Measurements from ENCODE around the gene RRP15. TPM values are rescaled to one million over a fixed set of nuclear protein-coding genes. Genes with fewer than 3 reads are reported as not detected.

The RRP15 gene
- total and polyA plus RNA-seq, 2 donors: 3.9 to 12.4 TPM

DNA sequence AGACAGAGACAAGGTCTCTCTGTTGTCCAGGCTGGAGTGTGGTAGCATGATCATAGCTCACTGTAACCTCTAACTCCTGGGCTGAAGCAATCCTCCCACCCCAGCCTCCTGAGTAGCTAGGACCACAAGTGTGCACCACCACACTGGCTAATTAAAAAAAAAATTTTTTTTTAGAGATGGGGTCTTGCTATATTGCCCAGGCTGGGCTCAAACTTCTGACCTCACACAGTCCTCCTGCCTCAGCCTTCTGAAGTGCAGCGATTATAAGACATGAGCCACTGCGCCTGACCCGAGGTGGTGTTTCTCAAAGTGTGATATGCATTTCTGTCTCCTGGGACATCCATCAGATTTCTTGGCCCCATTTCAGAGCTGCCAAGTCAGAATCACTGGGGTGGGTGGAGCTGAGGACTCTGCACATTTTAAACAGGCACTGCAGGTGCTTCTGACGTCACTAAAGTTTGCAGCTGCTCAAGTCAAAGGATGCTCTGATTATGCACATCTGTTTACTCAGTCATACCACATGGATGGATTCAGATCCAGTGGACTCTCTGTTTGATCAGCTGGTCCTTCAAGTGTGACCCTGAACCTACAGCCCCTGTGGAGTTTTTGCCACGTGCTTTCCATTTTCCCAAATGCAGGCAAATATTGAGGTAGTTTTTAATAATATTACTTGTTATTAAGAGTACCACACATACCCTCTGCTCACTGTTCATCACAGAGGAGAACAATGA, 81.4 kb downstream of the RRP15 start:
- WGBS: 89% methylated on average over 5 of the region's 5 CpGs
- Histone ChIP-seq H3K27ac (ENCODE audit: low read depth in 1 of 2, low read length in 1 of 2) (no peak overlapping the region), H3K9me3 (ENCODE audit: control insufficient read depth in 2 of 2, insufficient read depth in 1 of 2, low read length in 1 of 2) (no peaks in the 10 kb centered on the region), H3K36me3 (ENCODE audit: control insufficient read depth in 2 of 2, insufficient read depth in 2 of 2, low read length in 1 of 2) (no peaks in the 10 kb centered on the region), H3K4me3 (ENCODE audit: low read length in 2 of 2) (no peak overlapping the region), H3K4me1 (ENCODE audit: control insufficient read depth in 2 of 2, insufficient read depth in 2 of 2, low read length in 2 of 2) (no peaks in the 10 kb centered on the region), H3K27me3 (ENCODE audit: control insufficient read depth in 2 of 2, insufficient read depth in 1 of 2, low read length in 1 of 2) (no peaks in the 10 kb centered on the region)
- DNase-seq (ENCODE audit: low read depth in 6 of 9, low spot score in 9 of 9): no peak

DNA sequence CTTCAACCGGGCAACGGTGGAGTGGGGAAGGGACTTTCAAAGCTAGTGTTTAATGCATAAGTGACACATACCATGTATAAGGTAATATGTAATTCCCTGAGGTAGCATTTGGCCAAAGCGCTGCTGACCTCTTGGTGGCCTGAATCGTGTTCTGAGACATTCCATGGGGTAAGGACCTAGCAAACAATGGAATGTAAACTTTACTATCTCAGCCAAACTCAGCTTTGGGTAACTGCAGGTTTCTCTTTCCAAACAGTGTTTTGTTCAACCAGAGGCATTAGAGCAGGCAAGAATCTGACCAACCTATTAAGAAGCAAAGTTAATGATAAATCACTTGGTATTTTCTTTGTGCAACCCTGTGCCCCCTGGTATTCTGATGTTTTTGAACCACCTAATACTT, 82.0 kb downstream of the RRP15 start:
- H3K27ac ChIP-seq (ENCODE audit: low read depth in 1 of 2, low read length in 1 of 2): no peak overlapping the region
- DNase-seq (ENCODE audit: low read depth in 6 of 9, low spot score in 9 of 9): no peak
- H3K4me1 ChIP-seq (ENCODE audit: control insufficient read depth in 2 of 2, insufficient read depth in 2 of 2, low read length in 2 of 2): no peaks in the 10 kb centered on the region
- H3K36me3 ChIP-seq (ENCODE audit: control insufficient read depth in 2 of 2, insufficient read depth in 2 of 2, low read length in 1 of 2): no peaks in the 10 kb centered on the region
- no peaks in the 10 kb centered on the region for H3K27me3 ChIP-seq (ENCODE audit: control insufficient read depth in 2 of 2, insufficient read depth in 1 of 2, low read length in 1 of 2)
- H3K9me3 ChIP-seq (ENCODE audit: control insufficient read depth in 2 of 2, insufficient read depth in 1 of 2, low read length in 1 of 2): no peaks in the 10 kb centered on the region
- H3K4me3 ChIP-seq (ENCODE audit: low read length in 2 of 2): no peak overlapping the region
- WGBS: 85% methylated on average over 4 of the region's 4 CpGs

DNA sequence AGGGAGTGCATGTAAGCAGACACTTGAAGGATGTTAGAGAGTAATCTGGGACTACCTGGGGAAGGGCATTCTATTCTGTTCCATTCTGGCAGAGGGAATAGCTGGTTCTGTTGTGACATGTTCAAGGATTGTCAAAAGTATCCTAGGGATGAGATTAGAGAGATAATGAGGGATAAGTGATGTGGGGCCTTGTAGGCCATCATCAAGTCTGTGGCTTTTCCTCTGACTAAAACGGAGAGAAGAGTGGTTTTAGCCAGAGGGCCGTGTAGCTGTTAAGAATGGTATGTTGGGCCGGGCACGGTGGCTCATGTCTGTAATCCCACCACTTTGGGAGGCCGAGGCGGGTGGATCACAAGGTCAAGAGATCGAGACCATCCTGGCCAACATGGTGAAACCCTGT, 83.6 kb downstream of the RRP15 start:
- Histone ChIP-seq H3K27ac (ENCODE audit: low read depth in 1 of 2, low read length in 1 of 2) (no peak overlapping the region), H3K27me3 (ENCODE audit: control insufficient read depth in 2 of 2, insufficient read depth in 1 of 2, low read length in 1 of 2) (no peaks in the 10 kb centered on the region), H3K4me3 (ENCODE audit: low read length in 2 of 2) (no peak overlapping the region), H3K9me3 (ENCODE audit: control insufficient read depth in 2 of 2, insufficient read depth in 1 of 2, low read length in 1 of 2) (no peaks in the 10 kb centered on the region), H3K4me1 (ENCODE audit: control insufficient read depth in 2 of 2, insufficient read depth in 2 of 2, low read length in 2 of 2) (no peaks in the 10 kb centered on the region), H3K36me3 (ENCODE audit: control insufficient read depth in 2 of 2, insufficient read depth in 2 of 2, low read length in 1 of 2) (no peaks in the 10 kb centered on the region)
- WGBS: 96% methylated on average over 7 of the region's 7 CpGs
- DNase-seq (ENCODE audit: low read depth in 6 of 9, low spot score in 9 of 9): no peak

DNA sequence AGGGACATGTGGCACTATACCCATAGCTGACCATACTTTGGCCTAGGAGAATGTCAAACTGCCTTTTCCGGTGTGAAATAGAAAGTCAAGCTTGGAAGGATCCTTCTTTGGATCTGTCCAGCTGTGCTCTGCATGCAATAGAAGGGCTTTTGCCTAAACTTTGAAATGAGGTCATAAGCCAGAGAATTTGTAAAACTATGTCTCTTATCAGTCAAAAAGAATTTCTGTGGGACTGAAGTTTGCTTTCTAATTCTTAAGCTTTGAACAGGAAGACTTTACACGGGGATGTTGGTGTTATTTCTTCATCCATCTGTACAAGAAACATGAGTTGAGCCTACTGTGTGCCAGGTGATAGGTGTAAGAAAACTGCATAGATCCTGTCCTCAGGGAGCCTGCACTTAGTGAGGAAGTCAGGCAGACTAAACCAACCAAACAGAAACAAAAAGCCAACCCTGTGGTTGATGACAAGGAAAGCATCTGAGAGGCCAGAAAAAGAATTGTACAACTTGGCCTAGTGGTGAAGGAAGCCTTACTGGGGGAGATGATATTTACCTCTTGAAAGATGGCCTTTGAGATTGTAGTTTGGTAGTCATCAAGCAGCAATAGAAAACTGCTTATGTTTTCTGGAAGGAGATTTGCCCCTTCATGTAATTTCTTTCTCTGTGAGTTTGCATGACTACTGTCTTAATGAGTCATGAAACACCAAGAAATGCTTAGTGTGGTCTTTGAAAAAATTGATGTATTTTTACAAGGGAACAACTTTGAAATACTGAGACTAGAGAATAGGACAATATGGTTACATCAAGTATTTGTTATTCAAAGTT, 84.8 kb downstream of the RRP15 start:
- DNase-seq (ENCODE audit: low read depth in 6 of 9, low spot score in 9 of 9): no peak
- Histone ChIP-seq H3K9me3 (ENCODE audit: control insufficient read depth in 2 of 2, insufficient read depth in 1 of 2, low read length in 1 of 2) (no peaks in the 10 kb centered on the region), H3K27me3 (ENCODE audit: control insufficient read depth in 2 of 2, insufficient read depth in 1 of 2, low read length in 1 of 2) (no peaks in the 10 kb centered on the region), H3K4me3 (ENCODE audit: low read length in 2 of 2) (no peak overlapping the region), H3K4me1 (ENCODE audit: control insufficient read depth in 2 of 2, insufficient read depth in 2 of 2, low read length in 2 of 2) (no peaks in the 10 kb centered on the region), H3K27ac (ENCODE audit: low read depth in 1 of 2, low read length in 1 of 2) (no peak overlapping the region), H3K36me3 (ENCODE audit: control insufficient read depth in 2 of 2, insufficient read depth in 2 of 2, low read length in 1 of 2) (no peaks in the 10 kb centered on the region)
- WGBS: 93% methylated on average over 2 of the region's 2 CpGs

DNA sequence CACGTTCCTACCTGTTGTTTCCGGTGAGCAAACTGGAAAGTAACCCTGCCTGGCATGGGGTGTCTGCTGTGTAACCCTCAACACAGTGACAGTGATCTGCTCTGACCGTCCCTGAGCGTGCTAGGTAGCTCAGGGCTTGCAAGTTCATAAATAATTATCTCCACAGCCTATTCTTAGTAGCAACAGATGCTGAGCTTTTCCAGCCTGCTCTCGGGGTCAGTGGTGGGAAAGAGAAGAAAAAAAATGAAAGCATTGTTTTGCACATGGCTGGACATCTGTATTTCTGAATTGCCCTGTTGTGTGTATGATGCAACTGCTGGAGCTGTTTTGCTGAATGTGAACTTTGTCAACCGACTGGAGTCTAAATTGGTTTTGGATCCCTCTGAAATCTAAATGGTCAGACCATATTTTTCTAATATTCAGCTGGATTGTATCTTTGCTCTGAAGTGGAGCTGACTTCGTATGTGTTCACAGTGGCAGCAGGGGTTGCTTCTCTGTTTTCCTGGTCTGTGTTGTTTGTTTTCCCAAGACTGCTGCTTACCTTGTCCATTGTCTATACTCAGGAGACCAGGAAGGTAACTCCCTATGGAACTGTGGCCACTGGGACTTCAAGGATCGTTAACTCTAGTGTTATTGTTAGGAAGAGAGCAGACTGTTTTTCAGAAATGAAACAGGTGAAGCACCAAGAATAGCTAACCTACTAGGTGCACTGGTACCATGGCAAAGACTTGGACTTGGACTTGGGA, 87.0 kb downstream of the RRP15 start:
- no peak for DNase-seq (ENCODE audit: low read depth in 6 of 9, low spot score in 9 of 9)
- no peaks in the 10 kb centered on the region for H3K4me1 ChIP-seq (ENCODE audit: control insufficient read depth in 2 of 2, insufficient read depth in 2 of 2, low read length in 2 of 2)

DNA sequence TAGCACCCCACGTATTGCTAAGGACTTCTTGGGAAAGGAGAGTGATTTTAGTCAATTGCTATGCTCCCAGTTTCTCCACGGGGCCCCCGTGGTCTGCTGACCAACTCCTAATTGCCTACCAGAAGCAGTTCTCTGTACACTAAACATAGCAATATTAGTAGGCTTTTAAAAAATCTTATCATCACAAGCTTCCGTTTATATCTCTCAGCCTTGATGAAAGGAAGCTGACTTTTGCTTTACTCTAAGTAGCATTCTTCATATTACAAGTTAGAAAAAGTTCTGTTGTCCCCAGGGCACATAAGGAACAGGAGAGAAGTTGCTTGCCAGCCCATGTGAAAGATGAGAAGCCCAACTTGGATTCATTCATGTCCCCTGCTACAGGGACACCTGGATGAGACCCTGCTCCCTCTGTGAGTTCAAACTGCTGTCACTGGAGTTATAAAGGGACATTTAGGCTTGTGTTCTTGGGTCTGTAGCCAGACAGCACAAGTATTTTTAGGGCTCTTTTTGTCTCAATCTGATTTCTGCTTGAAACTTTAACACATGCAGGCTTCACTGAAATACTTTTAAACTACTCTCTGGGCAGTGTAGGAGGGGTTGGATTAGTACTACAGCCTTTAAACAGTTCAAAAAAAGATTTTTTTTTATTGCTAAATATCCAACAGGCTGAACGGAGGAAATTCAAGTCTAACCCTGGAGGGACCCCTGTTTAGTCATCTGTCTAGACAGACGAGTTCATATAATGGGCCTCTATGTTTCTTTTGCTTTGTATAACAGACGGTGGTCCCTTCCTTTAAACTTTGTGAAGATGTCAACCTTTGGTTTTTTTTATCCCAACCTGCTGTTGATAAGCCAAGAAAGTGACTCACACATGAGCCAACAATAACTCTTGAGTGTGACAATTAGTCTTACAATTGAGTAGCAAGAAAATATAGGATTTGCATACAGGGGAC, 89.6 kb downstream of the RRP15 start:
- H3K27me3 ChIP-seq (ENCODE audit: control insufficient read depth in 2 of 2, insufficient read depth in 1 of 2, low read length in 1 of 2): no peaks in the 10 kb centered on the region
- H3K4me3 ChIP-seq (ENCODE audit: low read length in 2 of 2): no peak overlapping the region
- no peak overlapping the region for H3K27ac ChIP-seq (ENCODE audit: low read depth in 1 of 2, low read length in 1 of 2)
- no peaks in the 10 kb centered on the region for H3K36me3 ChIP-seq (ENCODE audit: control insufficient read depth in 2 of 2, insufficient read depth in 2 of 2, low read length in 1 of 2)
- no peaks in the 10 kb centered on the region for H3K9me3 ChIP-seq (ENCODE audit: control insufficient read depth in 2 of 2, insufficient read depth in 1 of 2, low read length in 1 of 2)
- no peak for DNase-seq (ENCODE audit: low read depth in 6 of 9, low spot score in 9 of 9)
- no peaks in the 10 kb centered on the region for H3K4me1 ChIP-seq (ENCODE audit: control insufficient read depth in 2 of 2, insufficient read depth in 2 of 2, low read length in 2 of 2)
- WGBS: 75% methylated on average over 7 of the region's 7 CpGs

More for the DNA sequence above, 87.0 kb downstream of the RRP15 start:
- H3K4me3 ChIP-seq (ENCODE audit: low read length in 2 of 2): no peak overlapping the region
- no peaks in the 10 kb centered on the region for H3K36me3 ChIP-seq (ENCODE audit: control insufficient read depth in 2 of 2, insufficient read depth in 2 of 2, low read length in 1 of 2)
- no peak overlapping the region for H3K27ac ChIP-seq (ENCODE audit: low read depth in 1 of 2, low read length in 1 of 2)
- no peaks in the 10 kb centered on the region for H3K27me3 ChIP-seq (ENCODE audit: control insufficient read depth in 2 of 2, insufficient read depth in 1 of 2, low read length in 1 of 2)
- WGBS: 94% methylated on average over 8 of the region's 8 CpGs
- H3K9me3 ChIP-seq (ENCODE audit: control insufficient read depth in 2 of 2, insufficient read depth in 1 of 2, low read length in 1 of 2): no peaks in the 10 kb centered on the region

DNA sequence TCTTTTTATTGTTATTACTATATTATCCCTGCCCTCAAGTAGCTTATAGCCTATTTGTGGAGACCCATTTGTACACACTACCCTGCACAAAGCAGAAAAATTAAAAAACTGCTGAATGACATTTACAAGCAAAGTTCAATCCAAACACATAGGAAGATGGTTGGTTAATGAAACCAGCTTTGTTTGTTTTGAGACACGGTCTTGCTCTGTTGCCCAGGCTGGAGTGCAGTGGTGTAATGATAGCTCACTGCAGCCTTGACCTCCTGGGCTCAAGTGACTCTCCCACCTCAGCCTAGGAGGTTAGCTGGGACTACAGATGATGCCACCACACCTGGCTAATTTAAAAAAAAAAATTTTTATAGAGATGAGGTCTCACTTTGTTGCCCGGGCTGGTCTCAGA, 91.6 kb downstream of the RRP15 start:
- H3K4me1 ChIP-seq (ENCODE audit: control insufficient read depth in 2 of 2, insufficient read depth in 2 of 2, low read length in 2 of 2): no peaks in the 10 kb centered on the region
- H3K9me3 ChIP-seq (ENCODE audit: control insufficient read depth in 2 of 2, insufficient read depth in 1 of 2, low read length in 1 of 2): no peaks in the 10 kb centered on the region
- no peaks in the 10 kb centered on the region for H3K27me3 ChIP-seq (ENCODE audit: control insufficient read depth in 2 of 2, insufficient read depth in 1 of 2, low read length in 1 of 2)
- no peak overlapping the region for H3K4me3 ChIP-seq (ENCODE audit: low read length in 2 of 2)
- no peak for DNase-seq (ENCODE audit: low read depth in 6 of 9, low spot score in 9 of 9)
- no peaks in the 10 kb centered on the region for H3K36me3 ChIP-seq (ENCODE audit: control insufficient read depth in 2 of 2, insufficient read depth in 2 of 2, low read length in 1 of 2)
- 83% methylated on average over 2 of the region's 2 CpGs for WGBS
- H3K27ac ChIP-seq (ENCODE audit: low read depth in 1 of 2, low read length in 1 of 2): no peak overlapping the region

DNA sequence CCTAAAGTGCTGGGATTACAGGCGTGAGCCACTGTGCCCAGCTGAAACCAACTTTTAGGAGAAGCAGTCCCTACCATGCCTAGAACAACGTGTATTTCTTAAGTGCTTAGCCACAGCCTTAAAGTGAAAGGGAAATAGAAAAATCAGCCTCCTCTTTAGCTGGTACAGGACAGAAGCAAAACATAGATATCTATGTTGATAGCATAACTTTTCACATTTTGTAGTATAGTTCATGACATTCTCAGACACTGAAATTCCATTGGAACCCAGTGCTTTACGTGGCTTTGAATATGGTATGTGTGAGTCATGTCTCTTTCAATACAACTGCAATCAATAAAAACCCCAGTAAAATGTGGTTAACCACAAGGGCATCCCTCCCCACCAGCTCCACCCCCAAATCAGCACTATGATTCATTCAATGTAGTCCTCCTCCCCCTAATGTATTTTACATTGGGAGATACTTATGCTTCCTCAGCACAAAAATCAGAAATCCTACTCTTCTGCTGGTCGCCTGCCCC, 92.1 kb downstream of the RRP15 start:
- H3K9me3 ChIP-seq (ENCODE audit: control insufficient read depth in 2 of 2, insufficient read depth in 1 of 2, low read length in 1 of 2): no peaks in the 10 kb centered on the region
- DNase-seq (ENCODE audit: low read depth in 6 of 9, low spot score in 9 of 9): peak in 2 of 9 donors; percentile 4 to 12
- H3K27ac ChIP-seq (ENCODE audit: low read depth in 1 of 2, low read length in 1 of 2): no peak overlapping the region
- H3K27me3 ChIP-seq (ENCODE audit: control insufficient read depth in 2 of 2, insufficient read depth in 1 of 2, low read length in 1 of 2): no peaks in the 10 kb centered on the region
- no peaks in the 10 kb centered on the region for H3K36me3 ChIP-seq (ENCODE audit: control insufficient read depth in 2 of 2, insufficient read depth in 2 of 2, low read length in 1 of 2)
- H3K4me3 ChIP-seq (ENCODE audit: low read length in 2 of 2): no peak overlapping the region
- no peaks in the 10 kb centered on the region for H3K4me1 ChIP-seq (ENCODE audit: control insufficient read depth in 2 of 2, insufficient read depth in 2 of 2, low read length in 2 of 2)
- WGBS: 43% methylated on average over 4 of the region's 4 CpGs

All from thymus (tissue), 11 donors.